Immature natural killer cell (primary cell): ENCODE data around the gene DUSP9. TPM values are rescaled to one million over a fixed set of nuclear protein-coding genes. Genes with fewer than 3 reads are reported as not detected.
A peak's percentile ranks its signal among the peaks of the same experiment; 100 is the strongest.

ENCODE experiments used
- DNase-seq, 3 donors: peaks; one replicate each; pipeline ENCODE4 v3.0.0; 2022; ENCODE audit warnings: mixed read lengths in 1 of 3
- H3K27ac Mint-ChIP-seq, 6 donors: one replicate each; pipeline ENCODE4 v1.8.0; 2020; ENCODE audit warnings: mixed read lengths in 6 of 6, mild to moderate bottlenecking in 5 of 6, inconsistent platforms in 4 of 6, moderate library complexity in 3 of 6
- H3K27me3 Mint-ChIP-seq, 3 donors: one replicate each; pipeline ENCODE4 v1.8.0; 2020 to 2021; ENCODE audit warnings: low read depth in 3 of 3, mild to moderate bottlenecking in 3 of 3, mixed read lengths in 3 of 3, moderate library complexity in 3 of 3, inconsistent platforms in 1 of 3
- H3K36me3 Mint-ChIP-seq, 3 donors: one replicate each; pipeline ENCODE4 v1.8.0; 2020; ENCODE audit warnings: mixed read lengths in 3 of 3, inconsistent platforms in 2 of 3, mild to moderate bottlenecking in 2 of 3
- H3K4me1 Mint-ChIP-seq, 2 donors: one replicate each; pipeline ENCODE4 v1.8.0; 2020; ENCODE audit warnings: inconsistent platforms in 2 of 2, mild to moderate bottlenecking in 2 of 2, mixed read lengths in 2 of 2, moderate library complexity in 1 of 2
- H3K4me3 Mint-ChIP-seq, 5 donors: one replicate each; pipeline ENCODE4 v1.8.0; 2020; ENCODE audit warnings: mild to moderate bottlenecking in 5 of 5, mixed read lengths in 5 of 5, inconsistent platforms in 3 of 5, moderate library complexity in 3 of 5
- H3K9me3 Mint-ChIP-seq, 6 donors: one replicate each; pipeline ENCODE4 v1.8.0; 2020; ENCODE audit warnings: mild to moderate bottlenecking in 6 of 6, mixed read lengths in 6 of 6, inconsistent platforms in 4 of 6, moderate library complexity in 3 of 6
- polyA plus RNA-seq, 3 donors: library from polyadenylated mRNA; unstranded; fragments of 300-500 nt; fragmentation: Illumina TruSeq; gene quantifications; one replicate each; pipeline ENCODE4 v1.2.3, GENCODE V29; 2021

The DUSP9 gene
- polyA plus RNA-seq, 3 donors from 2014 or later = not detected

DNA sequence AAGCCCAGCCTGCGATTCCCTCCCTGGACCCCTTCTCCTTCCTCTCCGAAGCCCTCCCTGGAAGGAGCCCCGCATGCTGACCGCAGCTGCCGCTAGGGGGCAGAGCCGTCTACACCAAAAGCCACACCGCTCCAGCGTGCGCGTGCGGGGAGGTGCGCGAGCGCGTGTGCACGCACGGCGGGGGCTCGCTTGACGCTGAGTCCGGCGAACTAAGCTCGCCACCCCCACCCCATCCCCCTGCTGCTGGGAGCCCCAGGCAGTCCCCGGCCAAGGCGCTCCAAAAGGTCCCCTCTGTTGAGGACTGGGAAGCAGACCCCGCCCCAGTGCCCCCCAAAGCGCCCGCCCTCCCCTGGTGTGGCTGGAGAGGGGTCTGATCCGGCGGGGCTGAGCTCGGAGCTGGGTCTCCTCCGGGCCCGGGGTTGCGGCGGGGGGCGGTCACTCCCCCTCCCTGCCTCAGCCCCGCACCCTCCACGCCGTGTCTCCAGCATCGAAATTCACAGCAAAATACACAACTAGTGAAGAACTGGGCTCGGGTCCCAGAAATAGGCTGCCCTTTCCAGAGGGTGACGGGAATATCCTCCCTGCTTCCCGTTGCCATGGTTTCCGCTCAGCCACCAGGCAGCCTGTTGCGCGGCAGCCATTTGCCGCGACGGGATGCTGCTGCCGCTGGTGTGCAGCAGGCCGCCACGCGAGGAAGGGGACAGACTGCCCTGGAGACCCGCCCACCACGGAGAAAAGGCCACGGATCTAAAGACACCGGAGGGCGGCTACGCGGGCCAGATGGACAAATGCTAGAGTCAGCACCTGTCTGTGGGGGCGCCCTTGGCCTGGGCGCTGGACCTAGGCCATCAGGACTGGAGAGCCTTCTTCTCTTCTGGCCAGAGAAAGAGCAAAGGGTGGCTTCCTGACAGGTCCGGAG lies 36.8 kb upstream of the DUSP9 start:
- H3K9me3 Mint-ChIP-seq = no peaks in the 10 kb centered on the region
- H3K4me1 Mint-ChIP-seq = peaks cover 0 to 2% of the 10 kb centered on the region in 2 donors
- H3K36me3 Mint-ChIP-seq = no peaks in the 10 kb centered on the region
- peak overlapping the region in 5 of 6 donors; percentile 5 to 86 (median 79) for H3K27ac Mint-ChIP-seq
- peak; percentile 73 to 76 (median 73) for DNase-seq
- peaks cover 0 to 7% (median 4%) of the 10 kb centered on the region in 3 donors for H3K27me3 Mint-ChIP-seq
- peak overlapping the region; percentile 77 to 89 (median 81) for H3K4me3 Mint-ChIP-seq

DNA sequence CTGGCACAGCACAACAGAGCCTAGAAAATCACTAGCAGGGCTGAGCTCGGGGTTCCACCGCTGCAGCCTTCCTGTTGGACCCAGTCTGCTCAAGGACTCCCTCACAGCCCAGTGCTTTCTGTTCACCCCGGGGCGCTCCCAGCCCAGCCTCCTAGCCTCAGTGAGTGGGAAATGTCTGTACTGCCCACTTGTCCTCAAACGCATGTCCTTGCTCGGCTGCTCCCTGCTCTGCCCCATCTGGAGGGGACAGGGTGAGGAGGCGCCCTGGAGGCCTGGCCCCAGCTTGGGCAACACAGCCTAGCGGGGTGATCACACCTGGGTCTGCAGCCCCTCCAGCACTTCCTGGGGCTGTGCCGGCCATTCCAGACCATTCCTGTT lies 36.2 kb upstream of the DUSP9 start:
- H3K27me3 Mint-ChIP-seq = peaks cover 0 to 7% (median 4%) of the 10 kb centered on the region in 3 donors
- no peaks in the 10 kb centered on the region for H3K9me3 Mint-ChIP-seq
- H3K27ac Mint-ChIP-seq = peak overlapping the region in 1 of 6 donors; percentile 79
- H3K4me3 Mint-ChIP-seq = peak overlapping the region; percentile 77 to 89 (median 81)
- no peak for DNase-seq
- peaks cover 0 to 2% of the 10 kb centered on the region in 2 donors for H3K4me1 Mint-ChIP-seq
- H3K36me3 Mint-ChIP-seq = no peaks in the 10 kb centered on the region

DNA sequence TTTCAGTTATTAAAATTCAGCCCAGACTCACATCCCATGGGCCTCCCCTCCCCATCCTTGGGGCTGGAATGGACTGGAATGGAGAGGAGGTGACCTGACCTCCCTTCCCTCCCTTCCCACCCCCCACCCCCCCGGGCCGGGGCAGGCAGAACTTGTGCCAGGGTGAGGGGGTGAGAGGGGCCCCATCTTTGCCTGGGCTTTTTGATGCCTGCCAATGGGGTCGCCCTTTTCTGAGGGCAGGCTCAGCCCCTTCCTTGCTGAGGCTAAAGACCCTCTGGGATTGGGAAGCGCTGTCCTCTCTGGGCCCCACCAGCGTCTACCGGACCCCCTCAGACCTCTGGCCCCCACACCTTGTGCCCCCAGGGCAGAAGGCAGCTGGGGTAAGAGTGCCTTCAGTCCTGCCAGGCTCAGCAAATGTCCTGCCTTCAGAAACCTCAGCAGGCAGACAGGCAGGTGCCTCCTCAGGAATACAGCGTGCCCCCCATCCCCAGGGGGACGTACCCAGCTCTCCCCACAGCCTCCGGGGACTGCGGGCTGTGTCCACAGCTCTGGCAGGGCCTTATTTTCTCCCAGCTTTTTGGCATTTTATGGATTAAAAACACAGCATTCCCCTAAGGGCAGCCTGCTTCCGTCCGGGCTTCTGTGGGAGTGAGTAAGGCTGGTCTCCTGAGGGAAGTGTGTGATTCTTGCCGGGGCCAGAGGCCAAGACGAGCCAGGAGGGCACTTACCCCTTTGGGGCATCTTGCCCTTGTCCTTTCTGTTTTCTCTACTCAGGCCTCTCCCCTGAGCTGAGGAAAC lies 35.5 kb upstream of the DUSP9 start:
- Mint-ChIP-seq H3K4me3 (peak overlapping the region in 2 of 5 donors; percentile 36 to 37), H3K36me3 (no peaks in the 10 kb centered on the region), H3K27ac (no peak overlapping the region), H3K27me3 (peaks cover 4 to 7% (median 6%) of the 10 kb centered on the region in 3 donors), H3K4me1 (peaks cover 0 to 2% of the 10 kb centered on the region in 2 donors), H3K9me3 (no peaks in the 10 kb centered on the region)
- DNase-seq = no peak

DNA sequence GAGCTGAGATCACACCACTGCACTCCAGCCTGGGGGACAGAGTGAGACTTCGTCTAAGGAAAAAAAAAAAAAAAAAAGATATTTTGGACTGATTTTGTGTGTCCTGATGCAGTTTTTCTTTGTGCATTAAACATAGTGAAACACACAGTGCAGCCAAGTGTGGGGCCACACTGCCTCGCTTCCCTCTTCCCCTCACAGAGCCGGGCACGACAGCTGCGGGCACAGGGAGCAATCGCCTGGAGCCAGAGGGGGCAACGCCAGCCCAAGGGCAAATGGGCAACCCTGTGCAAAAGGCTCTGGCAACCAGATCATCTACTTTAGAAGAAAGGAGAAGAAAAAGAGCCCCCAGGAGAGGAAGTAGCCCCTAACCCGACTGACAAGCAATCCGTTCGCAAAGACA lies 34.6 kb upstream of the DUSP9 start:
- H3K27ac Mint-ChIP-seq = no peak overlapping the region
- no peaks in the 10 kb centered on the region for H3K36me3 Mint-ChIP-seq
- H3K9me3 Mint-ChIP-seq = no peaks in the 10 kb centered on the region
- peaks cover 0 to 2% of the 10 kb centered on the region in 2 donors for H3K4me1 Mint-ChIP-seq
- DNase-seq = no peak
- no peak overlapping the region for H3K4me3 Mint-ChIP-seq
- peaks cover 4 to 7% (median 4%) of the 10 kb centered on the region in 3 donors for H3K27me3 Mint-ChIP-seq

DNA sequence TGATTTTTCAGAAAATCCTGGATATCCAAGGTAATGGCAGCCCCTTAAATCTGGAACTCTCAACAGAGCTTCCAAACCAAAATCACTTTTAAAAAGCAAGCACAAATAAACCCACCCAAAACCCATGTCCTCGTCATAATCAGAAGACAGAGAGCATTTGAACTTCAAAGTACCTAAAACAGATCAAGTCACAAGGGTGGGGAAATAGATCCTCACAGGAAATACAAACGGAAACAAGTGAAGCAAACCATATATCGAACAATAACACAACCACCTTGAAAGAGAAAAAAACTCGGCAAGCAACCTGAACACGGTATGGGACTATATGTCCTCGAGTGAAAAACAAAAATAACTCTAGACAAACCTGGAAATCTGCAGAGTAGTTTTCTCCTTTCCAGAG lies 32.2 kb upstream of the DUSP9 start:
- DNase-seq = no peak
- Mint-ChIP-seq H3K27ac (no peak overlapping the region), H3K27me3 (peaks cover 6 to 14% (median 7%) of the 10 kb centered on the region in 3 donors), H3K4me3 (no peak overlapping the region), H3K36me3 (no peaks in the 10 kb centered on the region), H3K4me1 (peaks cover 0 to 2% of the 10 kb centered on the region in 2 donors), H3K9me3 (no peaks in the 10 kb centered on the region)

DNA sequence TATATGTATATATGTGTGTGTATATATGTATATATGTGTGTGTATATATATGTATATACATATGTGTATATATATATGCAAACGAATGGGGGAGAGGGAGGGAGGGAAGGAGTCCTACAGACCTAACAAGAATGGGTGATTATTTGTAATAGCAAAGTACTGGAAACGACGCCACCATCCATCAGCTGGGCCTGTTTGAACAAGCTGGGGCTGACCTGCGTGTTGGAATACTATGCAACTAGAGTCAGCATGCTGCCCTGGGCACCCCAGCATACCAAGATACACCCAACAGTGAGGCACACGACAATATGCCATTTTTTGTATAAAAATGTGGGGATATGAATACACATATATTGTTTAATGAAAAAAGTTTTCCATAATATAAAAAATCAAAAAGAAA lies 26.4 kb upstream of the DUSP9 start:
- no peak overlapping the region for H3K4me3 Mint-ChIP-seq
- no peak for DNase-seq
- H3K9me3 Mint-ChIP-seq = no peaks in the 10 kb centered on the region
- peaks cover 0 to 14% (median 5%) of the 10 kb centered on the region in 3 donors for H3K27me3 Mint-ChIP-seq
- no peaks in the 10 kb centered on the region for H3K4me1 Mint-ChIP-seq
- no peaks in the 10 kb centered on the region for H3K36me3 Mint-ChIP-seq
- no peak overlapping the region for H3K27ac Mint-ChIP-seq

DNA sequence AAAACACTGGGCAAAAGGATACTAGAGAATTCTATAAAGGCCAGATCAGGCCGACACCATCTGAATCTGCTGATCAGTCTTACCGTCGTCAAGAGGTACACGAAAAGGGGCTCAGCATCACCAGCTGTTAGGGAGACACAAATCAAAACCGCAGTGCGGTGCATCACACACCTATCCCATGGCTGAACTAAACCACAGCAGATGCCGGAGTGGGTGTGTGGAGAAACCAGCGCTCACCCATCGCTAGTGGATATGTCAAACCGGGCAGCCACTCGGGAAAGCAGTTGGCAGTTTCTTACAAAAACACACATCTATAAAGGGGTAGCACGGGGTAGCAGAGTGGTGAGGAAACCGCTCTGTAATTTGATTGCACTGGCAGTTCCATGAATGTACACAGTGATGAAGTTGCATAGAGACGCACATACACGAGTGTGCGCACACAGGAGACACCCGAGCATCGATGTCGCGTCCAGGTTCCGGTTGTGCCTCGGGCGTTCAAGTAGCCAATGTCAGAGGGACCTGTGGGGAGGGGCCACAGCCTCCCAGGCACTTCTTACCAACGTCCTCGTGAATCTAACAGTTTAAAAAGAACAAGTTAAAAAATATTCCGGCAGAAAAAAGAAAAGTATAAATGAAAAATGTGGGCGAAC lies 24.9 kb upstream of the DUSP9 start:
- no peak for DNase-seq
- no peaks in the 10 kb centered on the region for H3K4me1 Mint-ChIP-seq
- peaks cover 0 to under 1% (median 0%) of the 10 kb centered on the region in 6 donors for H3K9me3 Mint-ChIP-seq
- no peak overlapping the region for H3K4me3 Mint-ChIP-seq
- peaks cover 0 to 10% (median 3%) of the 10 kb centered on the region in 3 donors for H3K27me3 Mint-ChIP-seq
- no peak overlapping the region for H3K27ac Mint-ChIP-seq
- H3K36me3 Mint-ChIP-seq = no peaks in the 10 kb centered on the region

DNA sequence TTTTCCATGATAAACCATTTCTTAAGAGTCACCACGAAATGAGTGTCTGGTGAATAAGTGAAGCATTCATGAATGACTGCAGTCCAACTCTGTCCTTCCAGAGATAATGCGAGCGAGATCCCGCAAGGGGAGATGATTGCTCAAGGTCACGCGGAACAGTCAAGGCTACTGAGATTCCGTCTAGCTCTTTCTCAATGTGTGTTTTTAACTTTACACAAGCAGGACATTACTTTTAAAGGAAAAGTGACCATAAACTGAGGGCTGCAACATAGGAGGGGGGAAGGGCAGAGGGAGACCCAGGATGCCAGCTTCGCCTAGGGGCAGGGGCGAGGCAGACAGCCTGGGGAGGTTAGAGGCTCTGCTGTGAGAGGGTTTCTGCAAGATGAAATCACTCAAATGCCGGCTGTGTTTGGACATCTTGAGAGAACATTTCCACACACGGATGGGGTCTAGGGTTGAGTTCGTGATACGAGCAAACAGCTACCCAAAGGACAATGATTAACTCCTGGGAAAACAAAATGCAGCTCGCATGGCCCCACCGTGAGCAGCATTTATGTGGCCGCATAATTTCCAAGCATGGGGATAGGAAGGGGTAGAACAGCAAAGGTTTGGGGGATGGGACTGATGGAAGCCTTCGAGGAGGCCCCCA lies 24.2 kb upstream of the DUSP9 start:
- H3K36me3 Mint-ChIP-seq = no peaks in the 10 kb centered on the region
- H3K9me3 Mint-ChIP-seq = peaks cover 0 to 2% (median 0%) of the 10 kb centered on the region in 6 donors
- H3K27ac Mint-ChIP-seq = no peak overlapping the region
- no peak overlapping the region for H3K4me3 Mint-ChIP-seq
- no peak for DNase-seq
- no peaks in the 10 kb centered on the region for H3K4me1 Mint-ChIP-seq
- peaks cover 0 to 9% (median 3%) of the 10 kb centered on the region in 3 donors for H3K27me3 Mint-ChIP-seq

DNA sequence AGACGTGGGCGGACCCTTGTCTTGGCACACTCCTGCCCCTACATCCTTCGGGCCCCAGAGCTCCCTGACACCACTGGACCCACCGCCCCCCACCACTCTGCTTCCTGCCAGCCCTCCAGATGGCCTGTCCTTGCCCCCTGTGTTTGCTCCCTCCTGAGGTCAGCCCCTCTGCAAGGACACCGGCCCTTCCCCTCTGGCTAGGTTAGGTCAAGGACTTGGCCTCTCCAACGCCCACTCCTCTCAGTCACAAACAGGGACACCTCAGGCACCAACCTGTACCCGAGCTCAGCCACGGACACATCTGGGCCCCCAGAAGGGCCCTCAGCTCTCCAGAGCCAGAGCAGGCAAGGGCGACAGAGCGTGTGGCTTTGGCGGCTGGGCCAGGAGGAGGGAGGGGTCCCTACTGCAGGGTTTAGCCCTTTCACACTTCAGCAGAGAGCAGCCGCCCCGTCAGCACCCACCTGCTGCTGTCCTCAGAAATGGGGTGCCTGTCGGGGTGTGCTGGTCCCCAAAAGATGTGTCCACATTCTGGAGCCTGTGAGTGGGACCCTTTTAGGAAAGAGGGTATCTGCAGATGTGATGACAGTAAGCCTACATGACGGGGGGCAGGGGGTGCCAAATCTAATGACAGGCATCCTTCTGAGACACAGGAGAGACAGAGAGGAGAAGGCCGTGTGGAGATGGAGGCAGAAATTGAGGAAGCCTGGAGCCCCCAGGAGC lies 23.5 kb upstream of the DUSP9 start:
- no peak overlapping the region for H3K27ac Mint-ChIP-seq
- H3K4me1 Mint-ChIP-seq = no peaks in the 10 kb centered on the region
- no peaks in the 10 kb centered on the region for H3K36me3 Mint-ChIP-seq
- peaks cover 0 to 2% (median 0%) of the 10 kb centered on the region in 6 donors for H3K9me3 Mint-ChIP-seq
- H3K27me3 Mint-ChIP-seq = peaks cover 0 to 3% (median 1%) of the 10 kb centered on the region in 3 donors
- H3K4me3 Mint-ChIP-seq = no peak overlapping the region
- no peak for DNase-seq

DNA sequence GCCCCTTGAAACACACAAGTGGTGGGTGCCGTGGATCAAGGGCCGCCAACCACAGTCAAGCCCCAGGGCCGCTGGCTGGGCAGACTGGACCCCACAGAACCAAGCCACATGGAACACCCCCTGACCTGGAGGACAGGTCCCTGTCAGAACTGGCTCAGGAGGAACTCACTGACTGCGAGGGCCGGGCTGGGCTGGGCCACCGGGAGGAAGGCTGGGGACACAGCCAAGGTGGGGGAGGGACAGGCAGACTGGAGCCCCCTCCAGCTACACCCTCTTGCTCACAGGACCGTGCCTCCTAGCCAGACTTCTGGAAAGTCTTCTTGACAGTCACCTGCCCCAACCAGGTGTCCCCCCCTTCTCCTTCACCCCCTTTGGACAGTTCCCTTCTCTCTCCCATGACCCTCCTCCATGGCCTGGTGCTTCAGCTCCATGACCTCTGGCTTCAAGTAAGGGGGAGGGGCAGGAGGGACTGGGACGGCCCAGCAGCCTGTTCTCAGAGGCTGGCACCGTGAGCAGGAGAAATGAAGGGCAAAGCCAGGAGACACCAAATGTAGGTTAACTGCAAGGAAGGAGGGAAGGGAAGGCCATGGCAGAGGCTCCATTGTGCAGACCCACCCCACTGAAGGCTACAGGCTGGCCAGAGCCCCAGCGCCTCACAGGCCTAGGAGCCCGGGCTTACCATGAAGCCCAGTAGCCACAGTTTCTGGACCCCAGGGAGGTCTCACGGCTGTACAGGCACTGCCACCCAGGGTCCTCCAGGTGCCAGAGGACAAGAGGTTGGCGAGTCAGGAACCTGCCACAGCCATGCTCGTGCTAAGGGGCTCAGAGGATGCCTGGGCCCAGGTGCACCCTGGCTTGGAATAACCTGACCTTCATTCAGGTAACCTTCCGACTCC lies 22.6 kb upstream of the DUSP9 start:
- Mint-ChIP-seq H3K27ac (no peak overlapping the region), H3K36me3 (no peaks in the 10 kb centered on the region), H3K4me3 (no peak overlapping the region), H3K27me3 (no peaks in the 10 kb centered on the region), H3K4me1 (no peaks in the 10 kb centered on the region), H3K9me3 (peaks cover 0 to 2% (median 0%) of the 10 kb centered on the region in 6 donors)
- no peak for DNase-seq

DNA sequence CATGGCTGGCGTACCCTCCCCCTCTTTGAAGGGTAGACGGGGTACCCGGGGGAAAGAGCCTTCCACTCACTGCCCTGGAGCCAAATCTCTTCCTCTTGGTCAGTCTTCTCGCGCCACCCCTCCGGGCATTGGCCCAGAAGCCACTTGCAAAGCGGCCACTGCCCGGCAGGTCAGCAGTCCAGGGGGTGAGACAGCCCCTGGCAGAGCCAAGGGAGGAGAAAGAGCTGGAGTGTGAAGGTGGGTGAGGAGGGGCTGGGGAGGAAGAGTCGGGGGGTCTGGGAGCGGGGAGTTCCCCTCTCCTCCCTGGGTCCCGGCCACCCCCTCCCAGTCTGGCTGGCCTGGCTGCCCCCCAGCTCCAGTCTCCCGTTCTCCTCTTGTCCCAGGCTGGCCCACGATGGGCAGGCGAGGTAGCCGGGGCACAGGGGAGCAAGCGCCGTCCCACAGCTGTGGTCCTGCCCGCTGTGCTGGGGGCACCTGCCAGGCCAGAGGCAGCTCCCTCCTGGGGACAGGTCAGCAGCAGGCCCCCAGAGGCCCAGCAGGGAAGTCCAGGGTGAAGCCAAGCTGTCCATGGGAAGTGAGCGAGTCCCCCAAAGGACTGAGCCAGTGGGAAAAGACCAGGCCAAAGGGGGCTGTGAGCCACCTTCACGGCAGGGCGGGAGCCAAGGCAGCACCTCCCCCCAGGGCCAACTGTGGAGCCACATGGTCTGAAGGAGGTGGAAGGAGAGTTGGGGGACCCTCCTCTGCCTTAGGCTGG lies 21.6 kb upstream of the DUSP9 start:
- Mint-ChIP-seq H3K9me3 (peaks cover 0 to 2% (median 0%) of the 10 kb centered on the region in 6 donors), H3K27me3 (peaks cover 0 to under 1% (median 0%) of the 10 kb centered on the region in 3 donors), H3K4me3 (no peak overlapping the region), H3K36me3 (no peaks in the 10 kb centered on the region), H3K27ac (no peak overlapping the region), H3K4me1 (no peaks in the 10 kb centered on the region)
- DNase-seq = no peak
